WI38 (cell line): ENCODE results near the gene STIM2.

Experiments used
- H3K4me3 ChIP-seq: 2 replicates; pipeline ENCODE4 v1.5.1; 2011; ENCODE audit warnings: low read depth, mild to moderate bottlenecking, control low read depth, low read length
- CTCF ChIP-seq: IDR thresholded peaks from 2 replicates; pipeline ENCODE4 v1.5.1; 2012; ENCODE audit warnings: low read depth, mild to moderate bottlenecking, control low read depth, low read length

STIM2 gene

GRCh38 chr4:26854701-26855100, 5.9 kb upstream of the STIM2 start:
- H3K4me3 ChIP-seq: no peak overlapping the region
- TF ChIP-seq CTCF: no peak

- peak overlapping the region; percentile 86 for H3K4me3 ChIP-seq
- TF ChIP-seq CTCF: no peak
Measured at GRCh38 chr4:26856906-26857277, 3.7 kb upstream of the STIM2 start.

GRCh38 chr4:26857278-26858034, 3.2 kb upstream of the STIM2 start:
- H3K4me3 ChIP-seq: peak overlapping the region; percentile 86
- no peak for TF ChIP-seq CTCF

GRCh38 chr4:26858035-26858918, 2.4 kb upstream of the STIM2 start:
- H3K4me3 ChIP-seq: peak overlapping the region; percentile 86
- no peak for TF ChIP-seq CTCF

- no peak for TF ChIP-seq CTCF
- H3K4me3 ChIP-seq: peak overlapping the region; percentile 86
Measured at GRCh38 chr4:26858947-26859401, 1.7 kb upstream of the STIM2 start.

- no peak for TF ChIP-seq CTCF
- peak overlapping the region; percentile 88 for H3K4me3 ChIP-seq
Measured at GRCh38 chr4:26859762-26860156, 882 bp upstream of the STIM2 start.

GRCh38 chr4:26860922-26861433, 337 bp downstream of the STIM2 start:
- TF ChIP-seq CTCF: no peak
- H3K4me3 ChIP-seq: peak overlapping the region; percentile 88
